Brain microvascular endothelial cell (primary cell): Measurements from ENCODE around the gene ZNF268.

Experiments
- DNase-seq: peaks from one replicate; pipeline ENCODE4 v3.0.0-alpha.2; 2020
- H3K27ac ChIP-seq: fragments of 250-450 bp; sonication (Bioruptor Pico); 2 replicates; pipeline ENCODE4 v1.5.1; 2020; ENCODE audit warnings: mild to moderate bottlenecking, moderate library complexity
- H3K27me3 ChIP-seq: fragments of 250-450 bp; sonication (Bioruptor Pico); replicated peaks from 2 replicates; pipeline ENCODE4 v1.5.1; 2020; ENCODE audit warnings: mild to moderate bottlenecking
- H3K36me3 ChIP-seq: fragments of 250-450 bp; sonication (Bioruptor Pico); replicated peaks from 2 replicates; pipeline ENCODE4 v1.5.1; 2020; ENCODE audit warnings: mild to moderate bottlenecking
- H3K4me3 ChIP-seq: 2 replicates; pipeline ENCODE4 v1.5.1; 2011; ENCODE audit warnings: low read depth, mild to moderate bottlenecking, control low read depth, low read length, moderate library complexity
- in situ Hi-C: cut with HindIII; loops from 2 replicates; pipeline ENCODE4 v1.10.0; 2017; ENCODE audit warnings: low sequenced_read_pairs, low pct_ligation_motif_present
- TF ChIP-seq, protein P1 (sequence below): IDR thresholded peaks from 2 replicates; pipeline ENCODE4 v1.5.1; 2011; ENCODE audit warnings: low read depth, mild to moderate bottlenecking, moderate library complexity, low read length, control low read depth, inconsistent platforms; ENCODE audit errors: missing control alignments

Gene ZNF268

DNA sequence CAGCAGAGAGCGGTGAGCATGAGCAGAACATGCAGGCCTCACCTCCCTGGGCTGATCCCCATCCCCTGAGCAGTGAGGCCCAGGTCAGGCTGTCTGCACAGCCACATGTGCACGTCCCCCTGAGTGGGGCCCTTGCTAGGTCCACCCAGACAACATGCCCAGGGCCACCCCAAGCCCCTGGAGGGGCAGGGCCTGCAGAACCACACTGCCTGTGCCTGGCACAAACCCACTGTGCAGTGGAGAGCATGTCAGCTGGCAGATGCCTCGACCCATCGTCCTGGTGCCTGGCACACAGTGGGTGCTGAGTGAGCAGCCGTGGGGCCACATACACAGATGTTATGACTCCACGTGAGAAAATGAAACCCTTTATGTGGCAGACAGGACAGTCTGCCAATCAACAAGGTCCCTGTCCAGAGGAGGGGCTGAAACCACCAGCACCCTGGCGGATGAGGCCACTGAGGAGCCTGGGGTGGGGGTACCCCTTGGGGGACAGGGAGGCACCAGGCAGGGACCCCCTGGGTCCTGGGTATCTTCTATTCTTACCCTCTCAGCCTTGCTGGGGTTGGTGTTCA, 46.1 kb downstream of the ZNF268 start:
- no peak overlapping the region for H3K27ac ChIP-seq
- in situ Hi-C loops, result no loop called here
- H3K36me3 ChIP-seq, result no peaks in the 10 kb centered on the region
- TF ChIP-seq, protein P1, sequence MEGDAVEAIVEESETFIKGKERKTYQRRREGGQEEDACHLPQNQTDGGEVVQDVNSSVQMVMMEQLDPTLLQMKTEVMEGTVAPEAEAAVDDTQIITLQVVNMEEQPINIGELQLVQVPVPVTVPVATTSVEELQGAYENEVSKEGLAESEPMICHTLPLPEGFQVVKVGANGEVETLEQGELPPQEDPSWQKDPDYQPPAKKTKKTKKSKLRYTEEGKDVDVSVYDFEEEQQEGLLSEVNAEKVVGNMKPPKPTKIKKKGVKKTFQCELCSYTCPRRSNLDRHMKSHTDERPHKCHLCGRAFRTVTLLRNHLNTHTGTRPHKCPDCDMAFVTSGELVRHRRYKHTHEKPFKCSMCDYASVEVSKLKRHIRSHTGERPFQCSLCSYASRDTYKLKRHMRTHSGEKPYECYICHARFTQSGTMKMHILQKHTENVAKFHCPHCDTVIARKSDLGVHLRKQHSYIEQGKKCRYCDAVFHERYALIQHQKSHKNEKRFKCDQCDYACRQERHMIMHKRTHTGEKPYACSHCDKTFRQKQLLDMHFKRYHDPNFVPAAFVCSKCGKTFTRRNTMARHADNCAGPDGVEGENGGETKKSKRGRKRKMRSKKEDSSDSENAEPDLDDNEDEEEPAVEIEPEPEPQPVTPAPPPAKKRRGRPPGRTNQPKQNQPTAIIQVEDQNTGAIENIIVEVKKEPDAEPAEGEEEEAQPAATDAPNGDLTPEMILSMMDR, result no peak
- H3K4me3 ChIP-seq, result no peak overlapping the region
- no peak for DNase-seq
- no peaks in the 10 kb centered on the region for H3K27me3 ChIP-seq

DNA sequence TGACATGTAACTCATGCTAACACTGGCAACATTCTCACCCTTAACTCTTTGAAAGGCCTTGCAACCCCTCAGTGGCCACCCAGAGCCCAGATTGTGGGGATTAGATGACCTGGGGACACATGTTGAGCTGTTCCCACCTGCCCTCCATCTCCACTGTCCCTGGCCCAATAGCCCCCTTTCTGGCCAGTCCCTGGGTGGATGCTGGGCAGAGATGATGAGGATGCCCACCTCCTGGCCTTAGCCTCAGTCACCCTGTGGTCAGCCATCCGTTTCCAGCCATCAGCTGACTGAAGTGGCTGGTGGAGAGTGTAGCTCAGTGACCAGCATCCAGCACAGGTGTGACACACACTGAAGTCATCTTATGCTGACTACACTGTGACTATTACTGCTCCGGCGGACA, 49.7 kb downstream of the ZNF268 start:
- in situ Hi-C loops, result no loop called here
- TF ChIP-seq, protein P1, result no peak
- Histone ChIP-seq H3K27ac (no peak overlapping the region), H3K27me3 (no peaks in the 10 kb centered on the region), H3K36me3 (no peaks in the 10 kb centered on the region), H3K4me3 (no peak overlapping the region)
- no peak for DNase-seq

DNA sequence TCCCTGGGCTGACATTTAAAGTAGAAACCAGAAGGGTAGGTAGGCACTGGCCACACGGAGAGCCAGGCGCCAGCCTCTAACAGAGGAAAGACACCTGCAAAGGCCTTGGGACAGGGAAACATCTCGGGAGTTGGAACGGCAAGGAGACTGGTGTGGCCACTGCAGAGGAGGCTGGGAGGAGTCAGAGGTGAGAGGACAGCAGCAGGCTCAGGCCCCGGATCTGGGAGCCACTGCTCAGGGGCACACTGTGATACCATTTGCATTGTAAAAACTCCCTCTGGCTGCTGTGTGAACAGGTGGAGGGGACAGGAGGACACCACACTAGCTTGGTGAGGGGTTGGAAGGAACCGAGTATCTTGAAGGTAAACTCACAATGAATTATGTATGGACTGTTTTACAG, 51.7 kb downstream of the ZNF268 start:
- in situ Hi-C loops, result no loop called here
- H3K4me3 ChIP-seq, result no peak overlapping the region
- TF ChIP-seq, protein P1, result no peak

DNA sequence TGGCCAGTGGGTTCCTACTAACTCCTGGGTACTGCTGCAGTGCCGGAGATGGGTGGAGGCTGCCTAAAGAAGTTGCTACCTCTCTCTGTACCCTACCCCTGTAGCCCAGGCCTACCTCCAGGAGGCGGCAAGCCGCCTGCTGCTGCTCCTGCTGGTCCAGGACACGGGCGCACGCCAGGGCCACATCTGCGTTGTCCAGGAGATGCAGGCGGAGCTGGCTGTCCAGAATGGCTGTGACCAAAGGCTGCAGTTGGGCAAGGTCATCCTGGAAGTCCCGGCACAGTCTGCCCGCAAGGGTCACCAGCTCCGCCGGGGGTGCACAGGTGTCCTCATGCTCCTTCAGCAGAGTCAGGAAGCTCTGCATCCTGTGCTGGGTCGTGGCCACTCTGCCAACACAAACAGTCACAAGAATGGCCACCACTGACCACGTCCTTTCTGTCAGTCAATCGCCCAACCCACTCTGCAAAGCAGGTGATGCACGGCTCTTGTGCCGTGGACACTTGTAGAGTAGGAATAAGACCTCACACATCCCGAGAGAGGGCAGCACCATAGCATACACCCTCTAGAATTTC, 52.8 kb downstream of the ZNF268 start:
- H3K27me3 ChIP-seq, result no peaks in the 10 kb centered on the region
- H3K27ac ChIP-seq, result no peak overlapping the region
- no peak overlapping the region for H3K4me3 ChIP-seq
- H3K36me3 ChIP-seq, result no peaks in the 10 kb centered on the region
- in situ Hi-C loops, result no loop called here
- TF ChIP-seq, protein P1, result no peak
- no peak for DNase-seq

More for the DNA sequence above, 51.7 kb downstream of the ZNF268 start:
- H3K27me3 ChIP-seq, result no peaks in the 10 kb centered on the region
- no peak for DNase-seq
- H3K27ac ChIP-seq, result no peak overlapping the region
- no peaks in the 10 kb centered on the region for H3K36me3 ChIP-seq

DNA sequence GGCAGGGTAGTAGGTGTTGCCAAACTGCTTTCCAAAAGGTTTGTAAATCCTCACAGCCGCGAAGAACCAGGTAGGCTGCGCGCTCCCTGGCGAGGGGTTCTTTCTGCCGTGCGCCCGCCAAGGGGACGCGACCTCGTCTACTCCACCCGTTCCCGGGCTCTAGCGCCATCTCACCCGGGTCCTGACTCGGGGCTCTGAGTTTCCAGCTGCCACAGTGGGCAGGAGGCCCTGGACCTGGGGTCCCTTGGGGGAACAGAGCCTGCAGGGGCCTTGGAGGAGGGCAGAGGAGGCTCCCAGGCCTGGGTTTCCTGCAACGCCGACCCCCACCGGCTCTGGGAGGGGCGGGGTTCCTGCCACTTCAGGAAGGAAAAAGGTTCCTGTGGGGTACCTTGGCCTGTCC, 53.7 kb downstream of the ZNF268 start:
- H3K27me3 ChIP-seq, result no peaks in the 10 kb centered on the region

More for the DNA sequence above, 53.7 kb downstream of the ZNF268 start:
- TF ChIP-seq, protein P1, result no peak
- Histone ChIP-seq H3K36me3 (no peaks in the 10 kb centered on the region), H3K27ac (no peak overlapping the region), H3K4me3 (no peak overlapping the region)
- in situ Hi-C loops, result no loop called here
- no peak for DNase-seq
